OCI-LY3 (cell line): Measurements from ENCODE around the gene RNF112.
"Not testable (repeated sequence)": the region's sequence is repeated elsewhere in the genome, so short reads cannot be mapped to it uniquely, and the experiment has no call there.

Experiments used
- CTCF ChIP-seq: fragments of 200-600, 300-600 bp; sonication (generic); IDR thresholded peaks from 2 replicates; pipeline ENCODE4 v1.5.1; 2014; ENCODE audit warnings: antibody characterized with exemption, low read length, low read depth
- EZH2phosphoT487 ChIP-seq: fragments of 200-600 bp; shearing (Covaris generic); IDR thresholded peaks from 2 replicates; pipeline ENCODE4 v1.6.1; 2018; ENCODE audit warnings: antibody characterized with exemption, mixed run types, low read depth

- not testable (repeated sequence) for TF ChIP-seq CTCF, EZH2phosphoT487
Observed at GRCh38 chr17:19459018-19459655, 48.1 kb downstream of the RNF112 start.
